ENCODE data around the gene ANKRD34C.

ANKRD34C gene

DNA sequence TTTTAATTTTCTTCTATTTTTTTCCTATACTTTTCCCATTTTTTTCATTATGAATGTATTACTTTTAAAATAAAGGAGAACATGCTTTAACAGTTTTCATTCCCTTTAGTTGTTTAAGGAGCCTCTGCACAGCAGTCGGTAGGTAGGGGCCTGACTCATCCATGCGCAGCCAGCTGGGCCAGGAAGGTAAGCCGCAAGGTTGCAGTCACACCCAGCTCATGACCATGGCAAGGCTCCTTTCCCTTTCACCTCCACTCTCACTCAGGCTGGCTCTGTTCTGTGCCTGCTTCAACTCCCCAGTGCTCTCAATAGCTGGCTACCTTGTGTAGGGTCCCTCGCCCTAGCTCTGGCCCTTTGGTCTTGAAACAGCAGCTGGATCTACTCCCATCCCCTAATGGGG, 17.4 kb upstream of the ANKRD34C start:
- H3K27ac ChIP-seq, result no peak overlapping the region
- no peak for TF ChIP-seq ZFX (IDR thresholded peaks at IDR 0.05)
- TF ChIP-seq, protein P1, sequence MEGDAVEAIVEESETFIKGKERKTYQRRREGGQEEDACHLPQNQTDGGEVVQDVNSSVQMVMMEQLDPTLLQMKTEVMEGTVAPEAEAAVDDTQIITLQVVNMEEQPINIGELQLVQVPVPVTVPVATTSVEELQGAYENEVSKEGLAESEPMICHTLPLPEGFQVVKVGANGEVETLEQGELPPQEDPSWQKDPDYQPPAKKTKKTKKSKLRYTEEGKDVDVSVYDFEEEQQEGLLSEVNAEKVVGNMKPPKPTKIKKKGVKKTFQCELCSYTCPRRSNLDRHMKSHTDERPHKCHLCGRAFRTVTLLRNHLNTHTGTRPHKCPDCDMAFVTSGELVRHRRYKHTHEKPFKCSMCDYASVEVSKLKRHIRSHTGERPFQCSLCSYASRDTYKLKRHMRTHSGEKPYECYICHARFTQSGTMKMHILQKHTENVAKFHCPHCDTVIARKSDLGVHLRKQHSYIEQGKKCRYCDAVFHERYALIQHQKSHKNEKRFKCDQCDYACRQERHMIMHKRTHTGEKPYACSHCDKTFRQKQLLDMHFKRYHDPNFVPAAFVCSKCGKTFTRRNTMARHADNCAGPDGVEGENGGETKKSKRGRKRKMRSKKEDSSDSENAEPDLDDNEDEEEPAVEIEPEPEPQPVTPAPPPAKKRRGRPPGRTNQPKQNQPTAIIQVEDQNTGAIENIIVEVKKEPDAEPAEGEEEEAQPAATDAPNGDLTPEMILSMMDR (conservative IDR thresholded peaks at IDR 0.05), result no peak

DNA sequence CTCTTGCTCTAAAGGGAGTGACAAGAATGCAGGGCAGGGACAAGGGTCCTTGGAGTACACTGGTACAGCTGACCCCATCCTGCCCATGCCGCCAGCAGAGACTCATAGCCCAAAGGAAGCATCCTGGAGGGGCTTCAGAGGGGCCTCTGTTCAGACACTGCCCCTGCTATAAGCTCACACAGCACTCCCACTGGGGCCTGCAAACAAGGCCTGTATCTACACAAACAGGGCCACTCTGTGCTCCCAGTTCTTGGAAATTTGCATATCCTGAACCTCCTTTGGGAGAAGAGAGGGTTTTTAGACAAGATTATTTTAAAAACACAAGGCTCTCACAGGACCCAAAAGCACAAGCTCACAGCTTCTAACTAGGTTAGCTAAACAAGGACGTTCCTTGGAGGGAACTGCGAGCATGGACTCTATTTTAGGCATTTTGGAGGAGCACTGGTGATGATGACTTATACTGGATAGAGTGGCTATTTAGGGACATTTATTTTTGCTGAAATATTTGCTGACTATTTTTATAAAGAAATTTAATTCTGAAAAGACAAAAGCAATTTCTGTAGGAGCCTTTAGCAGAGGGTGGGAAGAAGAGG, 16.4 kb upstream of the ANKRD34C start:
- no peak for TF ChIP-seq ZFX (IDR thresholded peaks at IDR 0.05)
- TF ChIP-seq, protein P1 (conservative IDR thresholded peaks at IDR 0.05), result no peak
- no peak overlapping the region for H3K27ac ChIP-seq

DNA sequence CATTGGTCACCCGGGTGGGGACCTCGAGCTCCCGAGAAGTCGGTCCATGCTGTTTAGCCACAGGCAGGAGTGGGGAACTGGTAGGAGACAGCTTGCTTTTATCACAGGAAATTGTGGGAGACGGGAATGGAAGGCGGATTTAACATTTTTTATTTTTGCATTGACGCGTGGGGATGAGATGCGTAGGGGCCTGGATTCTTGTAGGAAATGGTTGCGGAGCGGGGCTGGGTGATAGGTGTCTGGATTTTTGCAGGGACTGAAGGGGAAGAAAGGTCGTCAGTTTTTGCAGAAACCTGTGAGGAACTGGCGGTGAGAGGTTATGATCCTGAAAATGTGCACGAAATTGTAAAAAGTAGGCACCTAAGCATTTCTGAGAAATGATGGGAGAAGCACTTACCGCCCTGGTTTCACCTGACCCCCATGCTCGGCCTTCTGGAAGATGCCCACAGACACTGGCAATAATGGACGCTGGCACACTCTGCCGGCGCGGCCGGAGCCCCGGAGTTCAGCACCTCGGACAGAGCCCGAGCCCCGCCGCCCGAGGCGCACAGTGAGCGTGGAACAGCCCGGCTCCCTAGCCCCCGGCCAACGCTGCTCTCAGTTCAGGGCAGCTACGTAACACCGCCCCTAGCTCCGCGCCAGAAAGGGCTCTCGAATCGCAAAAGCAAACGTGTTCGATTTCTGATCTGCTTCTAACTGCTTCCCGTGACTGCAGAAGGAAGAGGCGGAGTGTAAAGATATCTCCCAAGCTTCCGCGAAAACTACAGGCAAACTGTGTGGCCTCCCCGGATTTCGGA, 928 bp downstream of the ANKRD34C start:
- TF ChIP-seq, protein P1 (conservative IDR thresholded peaks at IDR 0.05), result no peak
- TF ChIP-seq ZFX (IDR thresholded peaks at IDR 0.05), result no peak
- H3K27ac ChIP-seq, result no peak overlapping the region

DNA sequence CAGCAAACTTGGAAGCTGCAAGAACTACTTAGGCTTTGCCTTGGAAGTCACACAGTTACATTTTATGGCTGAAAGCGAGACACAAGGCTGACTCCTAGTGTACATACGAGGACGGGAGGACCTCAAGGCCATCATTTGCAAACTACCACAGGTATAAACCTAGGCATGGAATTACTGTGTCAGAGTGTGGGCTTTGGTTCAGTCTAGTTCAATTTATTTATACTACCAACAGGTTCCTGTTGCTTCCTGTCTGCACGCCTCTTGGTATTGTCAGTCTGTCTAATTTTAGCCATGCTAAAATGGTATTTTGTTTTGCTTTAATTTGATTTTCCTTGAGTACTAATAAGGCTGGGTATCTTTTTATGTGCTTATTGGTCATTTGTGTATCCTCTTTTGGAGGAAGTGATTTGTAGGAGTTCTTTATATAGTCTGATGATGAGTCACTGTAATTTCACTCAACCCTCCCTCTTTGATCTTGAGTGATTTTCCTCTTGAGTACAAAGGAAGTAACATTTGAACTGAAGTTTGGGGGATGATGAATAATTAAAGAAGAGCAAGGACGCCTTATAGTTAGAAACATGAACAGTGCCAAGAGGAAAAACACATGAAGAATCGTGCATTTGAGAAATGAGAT, 8.2 kb downstream of the ANKRD34C start:
- TF ChIP-seq ZFX (IDR thresholded peaks at IDR 0.05), result no peak
- TF ChIP-seq, protein P1 (conservative IDR thresholded peaks at IDR 0.05), result no peak
- H3K27ac ChIP-seq, result no peak overlapping the region

DNA sequence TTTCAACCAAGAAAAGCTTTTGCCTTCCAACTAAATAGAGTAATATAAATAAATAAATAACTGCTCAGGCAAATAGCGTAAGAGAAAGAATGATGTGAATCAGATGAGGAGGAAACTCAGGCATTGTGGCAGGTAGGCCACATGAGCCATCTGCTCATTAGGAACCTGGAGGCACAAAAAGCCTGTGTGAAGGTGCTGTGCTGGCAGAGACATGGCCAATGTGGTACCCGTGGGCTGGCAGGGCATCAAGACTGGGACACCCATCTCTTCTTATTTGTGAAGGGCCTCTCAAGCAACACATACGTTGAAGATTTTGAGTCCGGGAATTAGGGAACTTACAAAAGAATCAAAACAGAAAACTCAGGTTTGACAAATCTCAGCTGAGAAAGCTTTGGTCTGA, 9.5 kb downstream of the ANKRD34C start:
- TF ChIP-seq ZFX (IDR thresholded peaks at IDR 0.05), result no peak
- TF ChIP-seq, protein P1 (conservative IDR thresholded peaks at IDR 0.05), result no peak
- H3K27ac ChIP-seq, result no peak overlapping the region

DNA sequence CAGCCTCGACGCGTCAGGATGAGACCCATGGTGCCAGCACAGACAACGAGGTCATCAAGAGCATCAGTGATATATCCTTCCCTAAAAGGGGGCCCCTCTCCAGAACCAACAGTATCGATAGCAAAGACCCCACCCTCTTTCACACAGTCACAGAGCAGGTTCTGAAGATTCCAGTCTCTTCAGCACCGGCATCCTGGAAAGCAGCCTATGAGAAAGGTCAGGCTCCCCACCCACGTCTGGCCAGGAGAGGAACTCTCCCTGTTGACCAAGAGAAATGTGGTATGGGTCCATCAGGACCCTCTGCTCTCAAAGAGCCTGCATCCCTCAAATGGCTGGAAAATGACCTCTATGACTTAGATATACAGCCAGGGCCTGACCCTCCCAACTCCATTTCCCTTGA, 11.6 kb downstream of the ANKRD34C start:
- TF ChIP-seq, protein P1 (conservative IDR thresholded peaks at IDR 0.05), result no peak
- TF ChIP-seq ZFX (IDR thresholded peaks at IDR 0.05), result no peak
- H3K27ac ChIP-seq, result no peak overlapping the region

DNA sequence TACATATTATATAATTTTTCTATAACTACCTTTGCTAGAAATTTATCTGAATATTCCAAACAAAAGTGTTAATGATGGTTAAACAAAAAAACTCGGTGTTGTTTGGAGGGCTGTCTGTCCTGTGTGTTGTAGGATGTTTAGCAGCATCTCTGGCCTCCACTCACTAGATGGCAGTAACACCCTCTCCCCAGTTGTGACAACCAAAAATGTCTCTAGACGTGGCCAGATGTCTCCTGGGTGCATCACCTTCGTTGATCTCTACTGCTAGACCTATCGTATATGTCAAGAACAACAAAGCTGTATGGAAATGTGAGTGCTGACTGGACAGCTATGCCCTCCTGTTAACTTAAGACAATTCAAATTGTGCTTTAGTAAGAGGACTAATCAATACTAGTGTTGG, 14.1 kb downstream of the ANKRD34C start:
- no peak overlapping the region for H3K27ac ChIP-seq

More for the DNA sequence above, 14.1 kb downstream of the ANKRD34C start:
- no peak for TF ChIP-seq ZFX (IDR thresholded peaks at IDR 0.05)
- TF ChIP-seq, protein P1 (conservative IDR thresholded peaks at IDR 0.05), result peak; percentile 67

Data from C4-2B (cell line).